Muscle of back (tissue), 11 donors: Measurements from ENCODE around the gene SLC6A2. TPM values are rescaled to one million over a fixed set of nuclear protein-coding genes. Genes with fewer than 3 reads are reported as not detected.

Experiments
- DNase-seq, 3 donors: peaks; one replicate each; pipeline versions ENCODE4 v3.0.0 to v3.0.0-alpha.2; 2013
- polyA plus RNA-seq, 10 donors: library from polyadenylated mRNA; unstranded; fragments of 120-200 nt; gene quantifications; one replicate each; pipeline ENCODE4 v1.2.1, GENCODE V29; 2013; ENCODE audit not compliant: insufficient read length in 10 of 10

The SLC6A2 gene
- polyA plus RNA-seq, 10 donors, result 0.80 to 2.7 (median 1.8) TPM

DNA sequence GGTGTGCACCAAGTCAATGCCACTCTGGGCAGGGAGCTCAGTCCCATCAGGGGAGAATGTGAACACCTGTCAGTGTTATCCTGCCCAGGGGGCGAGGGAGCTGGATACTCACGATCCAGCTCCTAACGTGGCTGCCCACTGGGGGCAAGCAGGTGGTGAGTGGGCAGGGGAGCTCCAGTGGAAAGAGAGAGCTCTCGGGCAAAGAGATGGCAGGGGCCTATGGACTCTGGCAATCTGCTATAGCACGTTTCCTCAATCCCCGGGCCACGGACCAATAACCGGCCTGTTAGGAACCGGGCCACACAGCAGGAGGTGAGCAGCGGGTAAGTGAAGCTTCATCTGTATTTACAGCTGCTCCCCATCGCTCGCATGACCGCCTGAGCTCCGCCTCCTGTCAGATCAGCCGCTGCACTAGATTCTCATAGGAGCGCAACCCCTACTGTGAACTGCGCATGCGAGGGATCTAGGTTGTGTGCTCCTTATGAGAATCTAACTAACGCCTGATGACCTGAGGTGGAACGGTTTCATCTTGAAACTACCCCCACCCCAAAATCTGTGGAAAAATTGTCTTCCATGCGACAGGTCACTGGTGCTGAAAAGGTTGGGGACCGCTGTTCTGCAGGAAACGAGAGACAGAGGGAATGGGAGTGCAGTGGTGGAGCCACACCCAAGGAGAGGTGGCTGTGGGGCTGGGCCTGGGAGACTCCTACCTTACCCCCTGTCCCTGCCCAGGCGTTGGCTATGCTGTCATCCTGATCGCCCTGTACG, 15.6 kb downstream of the SLC6A2 start:
- DNase-seq, result no peak

DNA sequence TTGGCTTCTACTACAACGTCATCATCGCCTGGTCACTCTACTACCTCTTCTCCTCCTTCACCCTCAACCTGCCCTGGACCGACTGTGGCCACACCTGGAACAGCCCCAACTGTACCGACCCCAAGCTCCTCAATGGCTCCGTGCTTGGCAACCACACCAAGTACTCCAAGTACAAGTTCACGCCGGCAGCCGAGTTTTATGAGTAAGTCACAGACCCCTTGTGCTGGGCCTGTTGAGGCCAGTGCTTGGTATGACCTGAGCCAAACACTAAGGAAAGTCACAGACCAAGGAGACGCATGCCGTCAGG, 16.1 kb downstream of the SLC6A2 start:
- no peak for DNase-seq

DNA sequence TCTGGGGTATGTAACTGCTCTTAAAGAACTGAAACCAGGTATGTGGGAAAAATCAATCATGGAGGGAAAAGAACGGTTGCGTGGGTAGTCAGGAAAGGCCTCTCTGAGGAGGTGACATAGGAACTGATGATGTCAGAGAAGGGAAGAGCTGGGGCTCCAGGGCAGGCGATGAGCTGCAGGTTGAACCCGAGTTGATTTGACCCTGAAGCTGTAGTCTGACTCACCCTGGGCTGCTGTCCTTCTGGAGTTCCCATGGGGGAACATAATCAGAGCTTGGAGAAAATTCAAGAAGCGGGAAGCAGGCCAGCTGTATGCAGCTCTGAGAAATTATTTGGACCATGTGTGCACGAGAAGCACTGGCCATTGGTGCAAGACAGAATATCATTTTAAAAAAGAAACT, 16.7 kb downstream of the SLC6A2 start:
- DNase-seq, result peak; percentile 67 to 91 (median 84)

DNA sequence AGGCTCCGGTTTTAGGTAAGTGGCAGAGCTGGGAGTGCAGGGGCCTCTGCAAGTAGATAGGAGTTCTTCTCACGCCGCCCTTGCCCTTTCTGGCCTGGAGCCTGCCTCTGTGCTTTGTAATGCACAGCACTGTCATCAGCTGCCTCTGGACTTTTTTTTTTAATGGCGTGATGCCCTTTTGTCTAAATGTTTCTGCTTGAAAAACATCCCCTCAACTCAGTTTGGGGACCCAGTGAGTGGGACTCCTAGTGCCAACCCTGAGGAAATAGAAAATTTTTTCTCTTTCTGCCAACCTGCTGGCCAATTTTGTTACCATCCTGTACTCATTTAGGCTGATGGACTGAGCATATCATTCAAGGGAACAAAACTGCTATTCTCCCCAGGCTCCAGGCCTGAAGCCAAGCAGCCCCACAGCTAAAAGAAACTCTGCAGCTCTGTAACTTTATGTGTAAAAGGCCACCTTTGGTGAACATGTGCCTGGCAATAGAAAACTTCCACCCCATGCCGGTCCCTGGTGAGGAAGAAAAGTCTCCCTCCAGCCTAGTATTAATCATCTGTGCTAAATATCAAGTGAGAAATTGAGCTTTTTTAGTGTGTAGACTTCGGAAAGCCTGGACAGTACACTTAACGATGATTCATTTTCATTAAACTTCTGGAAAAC, 22.5 kb downstream of the SLC6A2 start:
- DNase-seq, result peak; percentile 41 to 84 (median 67)

DNA sequence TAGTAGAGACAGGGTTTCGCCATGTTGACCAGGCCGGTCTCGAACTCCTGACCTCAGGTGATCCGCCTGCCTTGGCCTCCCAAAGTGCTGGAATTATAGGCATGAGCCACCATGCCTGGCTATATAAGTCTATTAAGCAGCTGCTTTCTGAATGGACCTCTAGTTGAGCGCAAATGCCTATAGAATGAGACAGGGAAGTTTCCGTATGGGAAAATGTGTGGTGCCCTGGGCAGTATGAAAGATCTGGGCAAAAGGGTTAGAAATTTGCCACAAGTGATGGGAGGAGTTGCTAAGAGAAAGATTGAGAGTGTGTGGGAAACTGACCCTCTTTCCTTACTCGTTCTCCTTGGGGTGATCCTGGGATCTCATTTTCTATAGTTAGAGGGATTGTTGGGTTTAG, 26.3 kb downstream of the SLC6A2 start:
- no peak for DNase-seq

DNA sequence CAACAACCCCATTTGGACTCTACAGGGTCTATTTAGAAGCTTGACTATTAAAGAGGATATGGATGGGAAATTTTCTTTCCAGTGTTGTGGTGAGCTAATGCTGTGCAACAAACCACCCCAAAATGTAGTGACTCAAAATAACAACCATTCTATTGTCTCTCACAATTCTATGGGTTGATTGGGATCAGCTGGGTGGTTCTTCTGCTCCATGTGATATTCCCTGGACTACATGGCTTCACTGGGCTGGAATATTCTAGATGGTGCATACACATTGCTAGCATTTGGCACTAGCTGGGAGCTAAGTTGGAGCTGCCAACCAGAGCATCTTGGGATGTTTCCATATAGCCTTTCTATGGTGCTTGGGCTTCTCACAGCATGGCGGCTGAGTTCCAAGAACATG, 30.2 kb downstream of the SLC6A2 start:
- DNase-seq, result no peak

DNA sequence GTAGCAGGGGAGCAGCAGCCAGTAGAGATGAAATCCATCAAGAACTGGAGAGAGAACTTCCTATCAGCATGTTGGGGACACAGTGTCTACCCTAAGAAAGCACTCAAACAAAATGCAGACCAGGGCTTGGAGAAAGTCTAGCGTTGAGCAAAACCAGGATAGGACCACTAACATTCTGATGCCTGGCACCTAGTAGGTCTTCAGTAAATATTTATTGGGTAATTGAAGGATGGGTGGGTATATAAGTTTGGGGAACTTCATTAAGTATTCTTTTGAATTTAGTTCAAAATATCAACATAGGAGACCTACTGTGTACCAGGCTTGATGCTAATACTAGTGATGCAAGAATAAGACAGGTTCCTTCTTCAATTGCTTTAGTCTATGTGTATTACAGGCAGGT, 30.9 kb downstream of the SLC6A2 start:
- no peak for DNase-seq

DNA sequence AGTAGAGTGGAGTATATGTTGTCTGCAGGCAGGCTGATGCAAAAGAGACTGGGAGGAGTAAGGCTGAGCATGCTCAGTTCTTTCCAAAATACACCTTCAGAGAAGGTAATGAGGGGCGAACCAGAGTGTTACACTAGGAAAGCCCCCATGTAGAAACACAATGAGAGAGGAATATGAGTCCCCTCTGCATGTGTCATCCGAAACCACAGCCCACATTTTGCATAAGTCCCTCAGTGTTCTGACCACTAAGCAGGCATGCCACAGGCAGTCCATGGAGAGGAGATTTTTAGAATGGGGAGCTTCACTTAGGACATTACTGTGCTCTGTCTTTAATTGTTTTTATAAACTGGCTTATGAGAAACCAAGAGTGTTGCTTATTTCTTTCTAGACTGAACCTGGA, 32.0 kb downstream of the SLC6A2 start:
- DNase-seq, result no peak

DNA sequence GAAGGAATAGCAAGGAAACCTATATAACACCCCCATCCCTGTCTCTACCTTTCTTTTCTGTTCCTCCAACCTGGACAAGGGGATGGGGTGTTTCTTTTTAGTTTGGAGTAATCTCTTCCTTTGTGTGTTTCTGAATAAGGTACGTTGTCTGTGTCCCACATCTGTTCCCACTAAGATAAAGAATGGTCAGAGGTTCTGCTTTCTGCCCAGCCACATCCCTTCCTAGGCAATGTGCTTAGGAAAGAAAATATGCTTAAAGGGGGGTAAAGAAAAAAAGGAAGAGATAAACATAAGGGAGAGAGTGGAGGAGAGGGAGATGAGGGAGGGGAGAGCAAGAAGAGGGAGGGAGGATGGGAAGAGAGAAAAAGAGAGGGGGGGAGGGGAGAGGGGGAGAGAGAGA, 35.1 kb downstream of the SLC6A2 start:
- DNase-seq, result no peak

DNA sequence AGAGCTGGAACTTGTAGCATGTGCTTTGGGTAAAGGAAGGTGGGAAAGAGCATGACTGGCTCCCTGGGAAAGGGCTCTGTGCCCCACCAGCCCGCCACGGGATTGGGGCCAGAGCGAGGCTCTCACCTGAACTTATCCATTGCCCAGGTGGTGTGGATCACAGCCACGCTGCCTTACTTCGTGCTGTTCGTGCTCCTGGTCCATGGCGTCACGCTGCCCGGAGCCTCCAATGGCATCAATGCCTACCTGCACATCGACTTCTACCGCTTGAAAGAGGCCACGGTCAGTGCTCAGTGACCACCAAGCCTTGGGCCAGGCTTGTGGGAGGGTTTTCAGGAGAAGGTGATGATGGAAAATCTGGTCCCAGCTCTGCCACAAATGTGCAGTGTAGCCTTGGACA, 36.0 kb downstream of the SLC6A2 start:
- DNase-seq, result no peak

DNA sequence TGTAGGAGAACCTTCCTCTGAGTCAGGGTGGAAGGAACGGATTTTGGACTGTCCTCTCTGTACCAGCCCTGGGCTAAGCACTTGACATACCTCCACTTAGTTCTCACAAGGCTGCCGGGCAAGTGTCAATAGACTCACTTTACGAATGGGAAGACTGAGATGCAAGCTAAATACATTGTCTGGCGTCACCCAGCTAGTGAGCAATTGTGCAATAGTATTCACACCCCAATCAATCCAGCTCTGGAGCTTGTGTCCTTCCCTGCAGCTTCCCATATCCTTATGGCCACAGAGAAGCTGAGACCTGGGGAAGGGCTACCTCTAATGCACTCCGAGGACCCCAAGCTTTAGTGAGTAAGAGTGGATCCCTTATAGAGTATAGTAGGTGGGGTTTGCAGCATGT, 39.8 kb downstream of the SLC6A2 start:
- DNase-seq, result no peak

DNA sequence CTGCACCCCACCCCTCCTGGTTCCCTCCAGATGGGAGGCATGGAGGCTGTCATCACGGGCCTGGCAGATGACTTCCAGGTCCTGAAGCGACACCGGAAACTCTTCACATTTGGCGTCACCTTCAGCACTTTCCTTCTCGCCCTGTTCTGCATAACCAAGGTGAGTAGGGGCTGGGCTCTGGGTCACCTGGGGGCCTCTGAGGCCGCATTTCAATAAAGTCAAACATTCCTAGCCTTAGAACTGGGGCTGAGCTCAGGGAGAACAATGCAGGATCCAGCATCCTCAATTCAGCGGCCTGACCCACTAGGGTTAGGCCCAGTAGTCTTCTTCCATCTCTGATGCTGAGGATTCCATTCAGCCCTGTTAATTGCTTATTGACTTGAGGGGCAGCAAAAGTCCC, 42.1 kb downstream of the SLC6A2 start:
- no peak for DNase-seq

DNA sequence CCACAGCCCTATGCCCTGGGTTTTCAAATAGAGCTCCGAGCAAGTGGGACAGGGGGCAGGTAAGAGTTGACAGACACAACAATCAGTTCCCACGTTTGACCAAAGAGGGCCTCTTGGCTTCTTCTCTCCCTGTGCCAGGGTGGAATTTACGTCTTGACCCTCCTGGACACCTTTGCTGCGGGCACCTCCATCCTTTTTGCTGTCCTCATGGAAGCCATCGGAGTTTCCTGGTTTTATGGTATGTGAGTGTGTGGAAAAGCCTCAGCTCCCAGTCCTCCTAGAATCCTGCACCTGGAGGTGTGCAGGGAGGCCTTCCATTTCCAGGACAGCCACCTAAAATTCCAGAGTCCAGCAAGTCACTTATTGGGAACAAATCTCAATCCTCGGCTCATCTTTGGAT, 42.5 kb downstream of the SLC6A2 start:
- no peak for DNase-seq

DNA sequence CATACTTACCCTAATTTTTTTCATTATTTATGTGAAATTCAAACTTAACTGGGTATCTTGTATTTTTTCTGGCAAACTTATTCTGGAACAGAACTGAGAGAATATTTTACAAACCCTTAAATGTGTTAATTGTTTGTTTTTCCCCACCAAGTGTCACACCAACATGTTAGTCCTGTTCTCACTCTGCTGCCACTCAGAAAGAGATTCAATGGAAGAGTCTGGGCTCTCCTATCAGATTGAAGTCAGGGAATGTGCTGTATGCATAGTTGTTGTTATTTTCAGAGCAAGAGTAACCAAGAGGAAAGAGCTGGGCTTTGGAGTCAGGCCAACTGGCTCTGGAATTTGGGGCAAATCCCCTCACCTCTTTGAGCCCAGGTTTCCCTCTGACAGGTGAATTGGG, 43.2 kb downstream of the SLC6A2 start:
- no peak for DNase-seq

DNA sequence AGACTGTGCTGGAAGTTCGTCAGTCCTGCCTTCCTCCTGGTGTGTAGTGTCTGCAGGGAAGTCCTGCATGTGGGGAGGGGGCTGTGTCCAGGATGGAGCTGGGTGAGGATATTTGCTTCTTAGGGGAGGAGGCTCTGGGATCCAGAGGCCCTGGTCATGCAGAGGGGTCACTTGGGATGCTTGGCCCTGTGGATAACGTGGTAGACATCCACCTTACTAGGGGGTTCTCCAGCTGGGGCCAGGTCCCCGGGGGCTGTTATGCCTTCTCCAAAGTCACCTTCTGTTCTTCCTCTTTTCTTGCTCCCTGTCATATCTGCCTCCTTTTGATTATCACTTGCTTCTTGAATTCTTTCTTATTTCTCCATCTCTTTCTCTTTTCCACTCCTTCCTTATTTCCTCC, 43.8 kb downstream of the SLC6A2 start:
- DNase-seq, result no peak

DNA sequence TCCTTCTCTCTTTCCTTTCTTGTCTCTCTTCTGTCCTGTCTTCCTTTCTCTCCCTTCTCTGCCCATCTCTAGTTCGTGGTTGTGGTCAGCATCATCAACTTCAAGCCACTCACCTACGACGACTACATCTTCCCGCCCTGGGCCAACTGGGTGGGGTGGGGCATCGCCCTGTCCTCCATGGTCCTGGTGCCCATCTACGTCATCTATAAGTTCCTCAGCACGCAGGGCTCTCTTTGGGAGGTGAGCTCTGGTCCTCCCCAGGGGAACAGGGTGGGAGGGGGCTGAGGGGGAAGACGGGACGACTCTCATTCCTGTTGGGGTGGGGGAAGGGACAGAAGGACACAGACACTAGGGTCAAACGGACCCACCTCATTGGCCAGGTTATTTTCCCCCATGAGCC, 44.3 kb downstream of the SLC6A2 start:
- DNase-seq, result no peak

DNA sequence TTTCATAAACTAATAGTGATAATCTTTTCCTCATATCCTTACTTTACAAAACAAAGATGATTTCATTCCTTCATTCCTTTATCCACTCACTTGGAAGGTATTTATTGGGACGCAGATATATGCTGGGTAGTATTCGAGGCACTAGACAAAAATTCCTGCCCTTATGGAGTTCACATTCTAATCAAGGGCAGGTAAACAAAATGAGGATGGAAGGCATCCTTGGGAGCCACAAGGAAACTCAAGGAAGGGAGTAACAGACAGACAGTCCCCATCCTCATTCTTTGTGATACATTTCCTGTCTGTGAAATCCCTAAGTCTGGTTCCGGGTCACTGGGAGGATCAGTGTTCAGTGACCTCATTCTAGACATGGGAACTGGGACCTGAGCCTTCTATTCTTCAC, 45.2 kb downstream of the SLC6A2 start:
- DNase-seq, result no peak

DNA sequence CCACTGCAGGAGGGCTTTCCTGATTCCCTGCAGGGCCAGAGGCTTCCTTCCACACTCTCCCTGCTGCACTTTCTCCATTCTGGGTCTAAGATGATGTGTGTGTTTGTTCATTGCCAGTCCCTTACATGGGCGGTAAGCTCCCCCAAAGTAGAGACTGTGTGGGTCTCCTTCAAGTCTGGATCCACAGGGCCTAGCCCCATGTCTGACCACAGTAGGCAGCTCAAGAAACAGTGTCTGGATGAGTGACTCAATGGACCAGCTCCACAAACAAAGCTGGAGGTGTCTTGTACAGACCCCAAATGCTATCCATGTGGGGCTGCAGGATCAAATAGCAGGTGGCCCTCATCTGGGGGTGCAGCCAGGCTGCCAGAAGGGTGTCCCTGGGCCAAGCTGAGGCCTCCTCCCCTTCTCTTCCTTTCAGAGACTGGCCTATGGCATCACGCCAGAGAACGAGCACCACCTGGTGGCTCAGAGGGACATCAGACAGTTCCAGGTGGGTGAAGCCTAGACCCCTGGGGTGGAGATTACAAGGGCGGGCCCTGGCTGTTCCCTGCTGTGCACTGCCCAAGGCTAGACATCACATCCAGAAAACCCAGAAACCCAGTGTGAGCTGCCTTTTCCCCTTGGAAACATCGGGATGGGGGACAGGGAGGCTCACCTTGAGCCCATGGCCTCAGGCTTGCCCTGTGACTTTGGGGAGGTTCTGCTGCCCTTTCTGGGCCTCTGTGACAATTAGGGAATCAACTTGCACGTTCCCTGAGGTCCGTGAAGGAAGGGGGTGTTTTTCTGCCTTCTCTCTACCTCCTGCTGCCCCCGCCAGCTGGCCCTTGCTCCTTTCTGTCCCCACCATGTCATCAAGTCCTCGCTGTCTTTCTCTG, 45.9 kb downstream of the SLC6A2 start:
- peak; percentile 14 to 43 (median 30) for DNase-seq

DNA sequence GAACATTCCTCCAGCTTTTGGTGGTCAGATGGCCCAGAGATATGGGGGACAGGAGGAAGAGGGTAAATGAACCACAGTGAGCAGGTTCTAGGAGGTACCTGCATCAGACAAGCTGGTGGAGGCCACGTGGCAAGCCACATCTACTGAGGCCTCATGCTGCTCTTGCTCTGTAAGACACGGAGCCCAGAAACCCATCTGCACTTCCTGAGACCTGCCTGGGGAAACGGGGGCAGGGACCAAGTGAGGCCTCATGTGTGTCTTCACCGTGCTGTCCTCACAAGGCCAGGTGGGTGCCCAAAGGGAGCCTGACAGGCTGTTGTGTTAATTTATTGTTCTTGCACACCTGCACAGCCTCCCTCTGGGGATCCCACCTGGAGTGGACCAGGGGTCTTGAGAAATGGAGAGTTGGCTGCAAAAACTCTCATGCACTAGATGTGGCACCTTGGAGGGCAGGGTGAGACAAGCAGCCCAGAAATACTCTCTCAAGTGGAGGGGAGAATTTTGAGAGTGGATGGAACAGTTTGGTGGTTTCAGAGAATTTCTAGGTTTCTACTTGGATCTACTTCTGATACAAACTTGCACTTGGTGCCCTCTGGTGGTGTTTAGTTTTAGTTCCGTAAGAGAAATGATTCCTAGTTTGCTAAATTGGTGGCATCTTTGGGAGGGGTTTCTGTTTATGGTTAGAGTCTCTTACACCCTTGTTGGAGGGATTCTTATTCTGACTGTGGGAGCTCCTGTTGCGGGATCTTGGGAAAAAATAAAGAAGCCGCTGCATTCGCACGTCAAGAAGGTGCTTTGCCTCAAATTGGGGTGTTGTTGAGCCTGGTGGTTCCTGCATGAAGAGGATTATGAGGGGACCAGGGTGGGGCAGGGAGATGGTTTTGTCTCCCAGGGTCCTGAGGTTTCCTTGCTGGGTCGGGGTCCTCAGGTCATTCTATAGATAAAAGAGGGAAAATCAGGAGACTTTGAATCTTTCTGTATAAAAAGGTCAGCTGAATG, 47.5 kb downstream of the SLC6A2 start:
- peak; percentile 57 to 84 (median 73) for DNase-seq

DNA sequence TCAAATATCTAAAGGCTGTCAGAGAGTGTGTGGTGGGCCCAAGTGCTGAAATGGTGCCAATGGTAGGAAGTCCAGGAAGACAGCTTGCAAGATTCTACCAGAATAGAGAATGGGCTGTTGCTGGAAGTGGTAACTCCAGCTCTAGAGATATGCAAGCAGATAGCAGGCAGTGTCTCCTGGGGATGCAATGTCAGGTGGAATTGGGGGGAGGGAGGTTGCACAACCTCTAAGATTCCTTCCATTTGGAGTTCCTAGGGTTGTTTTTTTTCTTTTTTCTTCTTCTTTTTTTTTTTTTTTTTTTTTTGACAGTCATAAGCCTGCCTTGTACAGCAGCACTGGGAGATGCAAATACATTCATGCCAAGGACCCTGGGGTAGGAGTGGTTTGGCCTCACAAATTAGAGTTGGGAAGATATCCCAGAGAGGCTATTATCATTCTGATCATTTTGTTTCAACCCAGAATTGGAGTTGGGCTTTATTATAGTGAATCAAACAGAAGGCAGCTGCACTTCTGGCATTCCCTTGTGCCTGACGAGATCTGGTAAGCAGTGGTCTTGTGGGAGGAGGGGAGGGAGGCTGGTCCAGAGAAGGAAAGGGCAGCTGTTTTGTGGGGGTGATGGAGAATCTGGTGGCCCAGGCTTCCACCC, 51.1 kb downstream of the SLC6A2 start:
- peak in 1 of 3 donors; percentile 27 for DNase-seq

DNA sequence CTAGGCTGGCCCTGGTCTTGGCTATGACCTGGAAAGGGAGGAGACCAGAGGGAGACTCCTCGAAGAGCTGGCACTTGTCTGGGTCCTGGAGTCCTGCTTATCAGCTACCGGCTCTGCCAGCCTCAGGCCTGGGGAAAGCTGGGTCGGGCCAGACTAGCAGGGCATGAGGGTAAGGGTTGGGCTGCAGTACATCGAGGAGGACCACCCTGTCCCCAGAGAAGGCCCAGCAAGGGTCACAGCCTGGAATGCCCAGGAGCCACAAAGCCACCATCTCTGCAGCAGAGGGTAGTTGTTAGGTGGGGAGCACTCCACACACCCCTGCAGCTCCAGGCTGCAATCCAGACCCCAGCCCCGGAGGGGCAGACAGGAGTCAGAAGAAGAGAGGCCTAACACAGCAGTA, 54.0 kb downstream of the SLC6A2 start:
- DNase-seq, result no peak
